HG03469 (cell line): ENCODE measurements around the gene SMS.

Experiments used
- ATAC-seq: cut with Tn5 transposase; IDR thresholded peaks from one replicate; pipeline ENCODE4 v1.9.1; 2021; ENCODE audit warnings: mild to moderate bottlenecking, moderate library complexity, moderate number of reproducible peaks; ENCODE audit not compliant: unreplicated experiment

SMS gene

DNA sequence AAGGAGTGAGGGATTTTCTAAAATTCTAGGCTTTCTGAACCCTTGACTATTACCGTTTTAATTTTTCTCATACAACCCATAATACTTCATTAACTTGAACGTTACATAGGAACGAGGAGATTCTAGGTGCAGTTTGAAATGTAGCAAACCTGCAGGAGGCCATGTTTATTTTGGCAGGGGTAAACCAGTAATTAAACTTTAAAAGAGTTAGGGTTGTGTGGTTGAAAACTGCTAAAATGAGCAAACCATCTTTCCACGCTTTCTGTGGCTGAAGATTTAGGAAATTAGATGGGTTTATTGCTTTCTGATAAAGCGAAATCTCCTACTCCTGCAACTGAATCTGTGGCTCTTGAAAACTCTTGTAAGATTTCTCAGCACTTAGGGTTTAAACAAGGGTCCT, 93.3 kb downstream of the SMS start:
- ATAC-seq: no peak

DNA sequence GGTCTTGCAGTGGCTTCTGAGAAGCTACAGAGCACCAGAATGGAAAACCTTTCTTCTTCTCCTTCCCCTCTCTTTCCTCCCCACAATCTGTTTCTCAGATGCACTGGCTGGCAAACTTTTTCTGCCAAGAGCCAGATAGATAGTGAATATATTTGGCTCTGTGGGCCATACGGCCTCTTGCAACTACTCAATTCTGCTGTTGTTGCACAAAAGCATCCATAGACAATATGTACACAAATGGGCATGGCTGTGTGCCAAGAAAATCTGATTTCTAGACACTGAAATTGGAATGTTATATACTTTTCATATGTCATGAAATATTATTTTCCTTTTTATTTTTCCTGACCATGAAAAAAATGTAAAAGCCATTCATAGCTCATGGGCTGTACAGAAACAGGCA, 94.7 kb downstream of the SMS start:
- ATAC-seq: no peak

DNA sequence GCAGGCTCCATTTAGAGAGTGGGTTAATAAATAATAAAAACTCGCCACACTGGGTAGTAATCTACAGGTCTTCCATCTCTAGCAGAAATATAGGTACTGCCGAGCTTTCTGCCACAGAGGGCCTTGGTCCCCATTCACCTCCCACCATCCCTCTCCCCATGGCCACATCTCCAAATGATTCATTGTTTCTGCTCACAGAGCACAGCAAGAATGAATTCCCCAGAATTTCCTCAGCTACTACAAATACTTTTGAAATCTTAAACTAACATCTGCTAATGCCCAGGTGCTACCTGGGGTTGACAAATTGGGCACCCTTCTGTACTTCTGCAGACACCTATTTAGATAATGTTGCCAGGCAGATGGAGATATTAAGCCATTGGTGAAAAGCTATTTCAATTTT, 96.7 kb downstream of the SMS start:
- ATAC-seq: no peak

DNA sequence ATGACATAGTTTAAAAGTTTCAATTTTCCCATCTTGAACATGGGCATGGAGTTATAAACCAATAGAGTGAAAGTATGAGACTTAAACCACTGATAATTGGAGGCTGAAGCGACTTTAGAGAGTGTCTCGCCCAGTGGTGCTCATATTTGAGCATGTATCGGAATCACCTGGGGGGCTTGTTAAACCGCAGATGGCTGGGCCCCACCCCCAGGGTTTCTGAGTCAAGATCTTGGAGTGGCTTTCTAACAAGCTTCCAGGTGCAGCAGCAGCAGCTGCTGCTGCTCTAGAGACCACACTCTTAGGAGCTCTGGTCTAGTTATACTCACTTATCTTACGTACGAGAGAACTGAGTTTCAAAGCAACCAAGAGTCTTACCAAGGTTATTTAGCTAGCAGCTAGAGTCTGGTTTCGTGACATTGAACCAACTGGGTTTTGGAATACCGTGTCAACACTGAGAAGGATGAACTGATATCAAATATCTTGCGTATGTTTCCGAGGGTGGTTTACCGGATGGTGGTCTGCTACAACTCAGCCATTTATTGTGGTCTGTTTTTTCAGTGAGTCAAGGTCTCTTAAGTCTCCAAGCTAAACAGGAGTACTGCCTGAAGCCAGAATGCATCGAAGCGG, 97.5 kb downstream of the SMS start:
- ATAC-seq: no peak

DNA sequence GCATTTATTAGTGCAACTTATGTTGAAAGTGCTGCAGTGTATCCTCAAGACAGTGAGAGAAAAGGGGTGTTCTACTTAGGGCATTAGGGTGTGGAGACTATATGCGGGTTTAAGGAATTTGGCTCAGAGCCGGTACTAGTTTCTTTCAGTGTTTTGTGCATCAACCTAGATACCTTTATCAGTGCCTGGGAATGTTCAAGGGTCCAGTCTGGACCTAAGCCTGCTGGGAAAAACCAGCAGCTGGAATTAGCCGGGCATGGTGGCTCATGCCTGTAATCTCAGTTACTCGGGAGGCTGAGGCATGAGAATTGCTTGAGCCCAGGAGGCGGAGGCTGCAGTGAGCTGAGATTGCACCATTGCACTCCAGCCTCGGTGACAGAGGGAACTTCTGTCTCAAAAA, 99.0 kb downstream of the SMS start:
- ATAC-seq: no peak

DNA sequence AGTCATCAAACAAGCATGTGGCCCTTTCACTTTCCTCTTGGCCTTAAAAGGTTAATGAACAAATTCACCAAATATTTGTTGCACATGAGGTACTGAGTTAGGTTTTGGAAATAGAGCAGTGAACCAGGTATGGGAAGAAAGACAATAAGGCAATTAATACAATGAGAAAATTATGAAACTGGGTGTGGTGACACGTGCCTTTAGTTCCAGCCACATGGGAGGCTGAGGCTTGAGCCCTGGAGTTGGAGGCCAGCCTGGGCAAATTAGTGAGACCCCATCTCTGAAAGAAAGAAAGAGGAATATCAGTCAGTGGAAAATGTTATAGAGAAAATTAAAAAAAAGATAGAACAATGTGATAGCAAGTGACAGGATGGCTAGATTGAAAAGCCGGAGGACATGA, 99.7 kb downstream of the SMS start:
- no peak for ATAC-seq

DNA sequence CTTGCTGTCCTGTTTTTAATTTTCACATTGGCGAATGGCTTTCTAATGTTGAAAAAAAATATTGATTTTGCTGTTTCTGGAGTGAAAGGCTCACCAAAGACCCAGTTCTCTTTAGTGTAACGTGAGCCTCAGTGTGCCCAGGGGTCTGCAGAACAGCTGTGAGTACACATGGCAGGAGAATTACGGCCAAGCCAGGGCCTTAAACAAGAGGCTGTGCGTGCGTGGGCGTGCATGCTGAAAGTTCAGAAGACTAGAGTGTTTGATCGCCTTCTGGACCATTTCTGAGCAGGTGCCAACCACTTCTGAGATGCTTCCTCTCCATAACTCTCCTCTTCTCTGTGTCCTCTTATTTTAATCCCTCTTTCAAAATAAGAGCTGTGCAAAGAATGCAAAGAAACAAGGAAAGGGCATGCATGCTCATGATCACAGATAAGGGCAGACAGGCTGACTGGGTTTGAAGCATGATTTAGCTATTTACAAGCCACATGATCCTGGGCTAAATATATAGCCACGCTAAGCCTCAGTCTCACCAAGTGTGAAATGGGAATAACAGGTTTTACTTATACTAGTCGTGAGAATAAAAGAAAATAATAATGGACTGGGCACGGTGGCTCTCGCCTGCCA, 101.5 kb downstream of the SMS start:
- ATAC-seq: no peak

DNA sequence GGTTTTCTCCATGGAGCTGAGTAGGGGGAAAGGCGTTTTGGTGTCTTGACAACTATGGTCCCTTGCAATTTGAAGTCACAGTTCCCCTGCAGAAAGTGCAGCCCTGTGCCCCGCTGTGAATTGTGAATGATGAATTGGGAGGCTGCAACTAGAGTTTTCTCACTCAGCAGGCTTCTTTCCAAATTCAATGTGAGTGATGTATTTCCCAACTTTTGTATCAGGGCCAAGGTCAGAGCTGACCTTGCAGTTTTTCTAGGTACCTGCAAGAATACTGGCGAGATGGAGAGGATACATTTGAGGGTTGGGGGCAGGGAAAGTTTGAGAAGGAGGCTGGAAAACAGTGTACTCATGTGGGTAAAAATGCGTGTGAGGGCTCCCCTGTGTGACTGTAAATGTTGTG, 103.4 kb downstream of the SMS start:
- no peak for ATAC-seq
